NK-92 treated with Interleukin-12 subunit alpha and Interleukin-12 subunit beta, amount 100 ng/mL, for 24 hours (cell line): Measurements from ENCODE around the gene PLXNB2.
A peak's percentile ranks its signal among the peaks of the same experiment; 100 is the strongest.
"Not testable (repeated sequence)": the region's sequence is repeated elsewhere in the genome, so short reads cannot be mapped to it uniquely, and the experiment has no call there.

Experiments
- DNase-seq: peaks from one replicate; lab custom pipeline; 2025; lab: John Stamatoyannopoulos, UW

Gene PLXNB2

GRCh38 chr22:50306753-50307749, at the start of gene PLXNB2:
TSS of gene PLXNB2 (minus strand) at chr22:50307646. CDS start at chr22:50290584, 17,062 bp downstream.
- no peak for DNase-seq

GRCh38 chr22:50357222-50357621, 49.8 kb upstream of the PLXNB2 start:
- no peak for DNase-seq

- DNase-seq: no peak
Measured at GRCh38 chr22:50356186-50356585, 48.7 kb upstream of the PLXNB2 start.

GRCh38 chr22:50348058-50348457, 40.6 kb upstream of the PLXNB2 start:
- no peak for DNase-seq

- no peak for DNase-seq
Measured at GRCh38 chr22:50347157-50347556, 39.7 kb upstream of the PLXNB2 start.

- DNase-seq: no peak
Measured at GRCh38 chr22:50346470-50346869, 39.0 kb upstream of the PLXNB2 start.

GRCh38 chr22:50343541-50343935, 36.1 kb upstream of the PLXNB2 start:
- peak; percentile 12 for DNase-seq

- DNase-seq: peak; percentile 61
Measured at GRCh38 chr22:50342651-50343540, 35.5 kb upstream of the PLXNB2 start, which contains the start of gene PPP6R2. TSS of gene PPP6R2 (plus strand) at chr22:50343327. CDS start at chr22:50393909, 50,582 bp downstream.

- peak; percentile 62 for DNase-seq
Measured at GRCh38 chr22:50341977-50342650, 34.7 kb upstream of the PLXNB2 start.

GRCh38 chr22:50339945-50340879, 32.8 kb upstream of the PLXNB2 start:
- DNase-seq: no peak

GRCh38 chr22:50338860-50339462, 31.5 kb upstream of the PLXNB2 start:
- no peak for DNase-seq

- no peak for DNase-seq
Measured at GRCh38 chr22:50338042-50338573, 30.7 kb upstream of the PLXNB2 start.

- no peak for DNase-seq
Measured at GRCh38 chr22:50337262-50338041, 30.0 kb upstream of the PLXNB2 start.

GRCh38 chr22:50334433-50334832, 27.0 kb upstream of the PLXNB2 start:
- DNase-seq: not testable (repeated sequence)

- no peak for DNase-seq
Measured at GRCh38 chr22:50329236-50329635, 21.8 kb upstream of the PLXNB2 start.

GRCh38 chr22:50327711-50328019, 20.2 kb upstream of the PLXNB2 start:
- no peak for DNase-seq

- peak; percentile 44 for DNase-seq
Measured at GRCh38 chr22:50326956-50327710, 19.7 kb upstream of the PLXNB2 start, which contains the start of gene DENND6B. TSS of gene DENND6B (minus strand) at chr22:50327012. CDS start at chr22:50326988, 24 bp downstream.

GRCh38 chr22:50326225-50326955, 18.9 kb upstream of the PLXNB2 start:
- no peak for DNase-seq
